Effector memory CD8-positive, alpha-beta T cell (primary cell): ENCODE measurements around the gene EXOC2.

ENCODE experiments used
- ATAC-seq: fragments of 150-1000 bp; cut with Tn5 transposase; replicated peaks from 2 replicates; pipeline ENCODE4 v1.10.0; 2021; ENCODE audit warnings: mild to moderate bottlenecking, moderate library complexity
- DNase-seq, 3 experiments: peaks; one replicate each; pipeline ENCODE4 v3.0.0; 2021
- H3K27ac Mint-ChIP-seq, 2 donors: one replicate each; pipeline ENCODE4 v1.8.0; 2022; ENCODE audit warnings: mild to moderate bottlenecking in 2 of 2, mixed read lengths in 2 of 2, moderate library complexity in 2 of 2
- H3K27me3 Mint-ChIP-seq, 2 donors: one replicate each; pipeline ENCODE4 v1.8.0; 2022; ENCODE audit warnings: mixed read lengths in 2 of 2
- H3K36me3 Mint-ChIP-seq: one replicate; pipeline ENCODE4 v1.8.0; 2022; ENCODE audit warnings: mild to moderate bottlenecking, moderate library complexity, mixed read lengths; ENCODE audit not compliant: insufficient read depth
- H3K4me1 Mint-ChIP-seq, 2 donors: one replicate each; pipeline ENCODE4 v1.8.0; 2022; ENCODE audit warnings: low read depth in 2 of 2, mixed read lengths in 2 of 2
- H3K4me3 Mint-ChIP-seq, 2 donors: one replicate each; pipeline ENCODE4 v1.8.0; 2022; ENCODE audit warnings: mild to moderate bottlenecking in 2 of 2, mixed read lengths in 2 of 2, moderate library complexity in 2 of 2
- H3K9me3 Mint-ChIP-seq, 2 donors: one replicate each; pipeline ENCODE4 v1.8.0; 2022; ENCODE audit warnings: mixed read lengths in 2 of 2

EXOC2 gene

DNA sequence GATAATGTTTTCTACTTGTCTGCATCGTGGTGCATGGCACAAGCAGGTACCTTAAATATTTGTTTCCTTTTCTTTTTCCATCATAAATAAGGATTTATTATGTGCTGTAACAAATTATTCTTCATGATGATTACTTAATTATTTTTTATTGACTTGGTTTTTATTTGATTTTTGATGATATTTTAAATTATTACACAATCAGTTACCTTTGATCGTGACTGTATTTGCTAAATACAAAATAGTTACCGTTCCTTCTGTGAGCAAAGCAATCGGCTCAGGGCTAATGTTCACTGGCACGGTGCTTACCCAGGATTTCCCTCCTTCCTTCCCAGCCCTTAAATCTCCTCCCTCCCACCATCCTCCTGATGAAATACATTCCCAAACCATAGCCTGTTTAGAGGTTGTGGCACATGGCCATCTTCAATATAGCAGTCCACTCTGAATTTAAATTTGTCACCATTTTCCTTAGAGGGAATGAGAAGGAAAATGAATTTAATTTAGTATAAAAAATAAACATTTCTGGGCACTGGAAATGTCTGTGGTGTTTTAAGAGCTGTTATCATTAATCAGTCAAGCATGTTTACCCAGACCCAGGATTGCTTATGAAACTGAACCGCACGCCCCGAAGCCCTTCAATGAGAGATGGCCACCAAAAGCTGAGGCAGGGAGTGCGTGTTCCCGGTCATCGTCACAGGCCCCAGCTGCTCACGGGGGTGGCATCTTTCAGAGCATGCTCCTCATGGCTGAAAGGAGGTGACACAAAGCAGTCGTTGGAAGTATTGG lies 23.0 kb upstream of the EXOC2 start:
- no peaks in the 10 kb centered on the region for H3K27me3 Mint-ChIP-seq
- H3K4me1 Mint-ChIP-seq, result peaks cover 7 to 10% of the 10 kb centered on the region in 2 donors
- no peak overlapping the region for H3K27ac Mint-ChIP-seq
- no peak for DNase-seq
- no peaks in the 10 kb centered on the region for H3K9me3 Mint-ChIP-seq
- no peak overlapping the region for H3K4me3 Mint-ChIP-seq
- H3K36me3 Mint-ChIP-seq, result peaks cover 3% of the 10 kb centered on the region
- ATAC-seq, result no peak

DNA sequence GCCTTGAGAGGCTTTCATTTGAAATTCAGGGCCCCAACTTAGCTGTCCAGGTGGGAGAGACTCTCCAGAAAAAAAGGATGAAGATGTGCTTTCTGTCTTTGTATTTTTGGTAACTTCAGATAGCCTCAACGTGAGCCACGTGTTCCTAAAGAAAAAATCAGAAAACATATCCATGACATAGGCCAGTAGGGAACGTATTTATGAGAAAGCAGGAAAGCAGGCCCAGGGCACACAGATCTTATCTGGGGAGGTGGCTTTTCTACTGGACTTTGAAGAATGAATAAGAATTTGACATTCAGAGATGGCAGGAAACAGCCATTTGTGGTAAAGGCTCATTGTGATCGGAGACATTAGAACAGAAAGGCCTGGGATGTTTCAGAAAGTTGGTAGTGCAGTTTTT lies 21.2 kb upstream of the EXOC2 start:
- Mint-ChIP-seq H3K27me3 (no peaks in the 10 kb centered on the region), H3K4me3 (no peak overlapping the region), H3K36me3 (peaks cover 4% of the 10 kb centered on the region), H3K4me1 (peaks cover 14 to 15% of the 10 kb centered on the region in 2 donors), H3K9me3 (no peaks in the 10 kb centered on the region), H3K27ac (no peak overlapping the region)
- DNase-seq (no peak), ATAC-seq (no peak)

DNA sequence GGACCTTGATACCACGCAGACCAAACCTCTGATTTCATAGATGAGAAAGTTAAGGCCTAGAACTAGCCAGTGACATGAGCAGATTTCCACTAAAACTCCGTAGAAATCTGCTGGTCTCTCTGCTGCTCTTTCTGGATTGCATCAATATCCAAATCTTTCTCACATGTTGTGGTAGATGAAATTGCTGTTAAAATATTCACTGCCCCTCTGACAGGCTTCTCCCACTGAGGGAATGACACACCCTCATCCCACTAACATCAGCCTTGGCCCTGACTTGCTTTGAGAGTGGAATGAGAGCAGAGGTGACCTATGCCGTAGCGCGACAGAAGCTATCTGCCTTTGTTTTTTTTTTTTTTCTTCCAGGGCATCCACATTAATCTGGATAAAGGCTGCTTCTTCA lies 20.4 kb upstream of the EXOC2 start:
- H3K27ac Mint-ChIP-seq, result peak overlapping the region in 1 of 2 donors; percentile 46
- H3K4me1 Mint-ChIP-seq, result peaks cover 14 to 15% of the 10 kb centered on the region in 2 donors
- ATAC-seq (no peak), DNase-seq (no peak)
- H3K27me3 Mint-ChIP-seq, result no peaks in the 10 kb centered on the region
- H3K36me3 Mint-ChIP-seq, result peaks cover 4% of the 10 kb centered on the region
- no peaks in the 10 kb centered on the region for H3K9me3 Mint-ChIP-seq
- no peak overlapping the region for H3K4me3 Mint-ChIP-seq

DNA sequence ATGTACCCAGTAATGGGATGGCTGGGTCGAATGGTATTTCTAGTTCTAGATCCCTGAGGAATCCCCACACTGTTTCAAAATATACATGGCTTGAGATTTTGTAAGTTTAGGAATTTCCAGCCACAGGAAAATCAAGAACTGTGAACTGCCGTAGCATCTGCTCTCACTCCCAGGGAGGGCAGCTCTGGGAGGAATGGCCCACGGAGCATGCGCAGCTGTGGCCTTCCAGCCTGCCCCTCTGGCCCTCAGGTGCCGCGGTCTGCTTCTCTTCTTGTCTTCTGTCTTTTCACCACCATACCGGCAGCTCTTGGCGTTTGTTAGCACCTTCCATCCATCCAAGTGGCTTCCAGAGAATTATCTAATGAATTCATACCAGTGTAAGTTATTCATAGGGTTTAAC lies 19.9 kb upstream of the EXOC2 start:
- peak overlapping the region in 1 of 2 donors; percentile 46 for H3K27ac Mint-ChIP-seq
- H3K27me3 Mint-ChIP-seq, result no peaks in the 10 kb centered on the region
- H3K4me1 Mint-ChIP-seq, result peaks cover 14 to 15% of the 10 kb centered on the region in 2 donors
- DNase-seq (no peak), ATAC-seq (no peak)
- no peaks in the 10 kb centered on the region for H3K9me3 Mint-ChIP-seq
- peaks cover 4% of the 10 kb centered on the region for H3K36me3 Mint-ChIP-seq
- H3K4me3 Mint-ChIP-seq, result no peak overlapping the region

DNA sequence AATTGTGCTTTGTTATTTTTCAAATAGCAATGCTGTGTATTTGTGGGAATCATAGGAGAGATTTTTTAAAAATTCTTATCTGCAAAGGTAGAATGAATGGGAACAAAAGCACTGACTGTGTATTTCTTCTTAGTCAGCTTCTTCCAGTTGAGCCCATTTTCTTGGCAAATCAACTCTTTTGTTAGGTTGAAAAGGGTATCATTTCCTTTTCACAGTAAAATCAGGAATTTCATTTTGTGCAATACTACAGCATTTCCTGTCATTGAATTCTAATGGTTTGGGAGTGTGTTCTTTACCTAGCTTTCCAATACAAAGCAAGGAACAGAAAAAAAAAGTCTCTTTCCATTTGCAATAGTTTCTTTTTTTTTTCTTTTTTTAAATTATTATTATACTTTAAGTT lies 19.0 kb upstream of the EXOC2 start:
- Mint-ChIP-seq H3K4me1 (peaks cover 14 to 15% of the 10 kb centered on the region in 2 donors), H3K36me3 (peaks cover 4% of the 10 kb centered on the region), H3K4me3 (peak overlapping the region; percentile 96 to 100), H3K27me3 (peaks cover 6 to 8% of the 10 kb centered on the region in 2 donors), H3K9me3 (no peaks in the 10 kb centered on the region), H3K27ac (peak overlapping the region; percentile 97)
- no peak for ATAC-seq
- no peak for DNase-seq

DNA sequence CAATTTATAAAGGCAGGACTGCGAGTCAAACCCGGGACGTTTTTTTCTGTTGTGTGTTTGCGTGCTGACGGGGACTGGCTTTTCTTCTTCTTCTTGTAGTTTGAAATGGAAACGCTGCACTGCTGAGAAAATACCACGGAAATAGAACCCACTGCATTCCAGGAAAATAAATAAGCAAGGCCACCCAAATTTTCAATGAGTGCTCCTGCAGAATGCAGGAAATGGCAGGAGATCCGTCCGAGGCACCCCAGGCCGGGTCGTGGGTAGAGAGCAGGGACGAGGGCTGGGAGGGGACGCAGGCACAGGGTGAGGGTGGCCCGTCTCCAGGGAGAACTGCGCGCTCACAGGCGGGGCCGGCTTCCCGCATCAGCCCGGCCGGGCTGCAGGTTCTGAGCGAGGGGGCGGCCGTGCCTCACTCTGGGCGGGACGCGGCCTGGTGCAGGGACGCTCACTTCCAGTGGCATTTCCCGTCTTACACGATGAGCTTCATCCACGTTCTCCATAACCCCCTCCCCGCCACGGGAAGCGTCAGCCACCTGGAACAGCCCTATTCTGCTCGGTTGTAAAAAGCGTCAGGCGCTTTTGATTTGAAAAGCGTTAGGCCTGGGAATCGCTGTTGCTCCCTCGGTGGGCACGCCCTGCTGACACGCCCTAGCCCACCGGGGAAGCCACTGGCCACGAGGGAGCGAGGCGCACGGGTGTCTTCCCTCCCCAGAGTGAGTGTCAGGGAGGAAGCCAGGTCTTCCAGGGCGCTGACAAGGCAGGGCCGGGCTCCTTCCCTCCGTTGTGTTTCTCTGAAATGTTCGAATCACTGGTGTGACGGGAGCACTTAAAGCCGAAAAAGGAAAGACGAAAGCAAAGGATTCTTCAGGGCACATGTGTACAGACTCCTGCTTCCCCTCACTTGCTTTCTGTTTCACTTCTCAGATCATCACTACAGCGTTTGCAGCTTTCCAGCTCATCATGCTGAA lies 17.9 kb upstream of the EXOC2 start:
- Mint-ChIP-seq H3K27ac (peak overlapping the region; percentile 97), H3K4me3 (peak overlapping the region; percentile 96 to 100), H3K36me3 (peaks cover 4% of the 10 kb centered on the region), H3K4me1 (peaks cover 14 to 15% of the 10 kb centered on the region in 2 donors), H3K9me3 (no peaks in the 10 kb centered on the region), H3K27me3 (peaks cover 11 to 12% of the 10 kb centered on the region in 2 donors)
- DNase-seq (peak; percentile 26 to 44 (median 28)), ATAC-seq (peak; percentile 86)

DNA sequence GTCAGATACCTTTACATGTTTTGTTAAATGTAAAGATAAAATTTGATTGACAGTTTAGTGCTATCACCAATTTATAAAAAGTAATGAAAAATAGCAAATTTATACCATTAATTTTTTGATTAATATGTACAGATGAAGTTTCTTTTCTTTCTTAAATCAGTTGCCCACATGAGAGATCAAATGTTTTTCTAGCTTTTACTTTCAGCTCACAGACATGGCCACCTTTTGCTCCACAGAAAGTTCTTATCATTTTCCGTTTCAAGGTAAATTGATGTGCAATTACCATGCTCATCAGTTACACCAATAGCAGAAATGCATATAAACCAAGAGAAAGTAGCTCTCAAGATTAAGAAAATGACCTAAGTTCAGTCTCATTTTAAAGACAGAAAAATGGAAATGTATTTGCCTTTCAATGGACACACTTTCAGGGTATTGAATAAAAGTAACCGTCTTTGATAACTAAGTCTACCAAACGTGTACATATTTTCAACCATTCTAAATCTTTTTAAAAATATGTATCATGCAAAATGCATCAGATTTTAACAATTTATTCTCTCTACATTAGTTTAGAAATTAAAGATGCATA lies 16.6 kb upstream of the EXOC2 start:
- H3K9me3 Mint-ChIP-seq, result no peaks in the 10 kb centered on the region
- peak overlapping the region; percentile 96 to 100 for H3K4me3 Mint-ChIP-seq
- ATAC-seq (no peak), DNase-seq (no peak)
- peak overlapping the region; percentile 97 for H3K27ac Mint-ChIP-seq
- H3K36me3 Mint-ChIP-seq, result peaks cover 4% of the 10 kb centered on the region
- peaks cover 11 to 12% of the 10 kb centered on the region in 2 donors for H3K27me3 Mint-ChIP-seq
- H3K4me1 Mint-ChIP-seq, result peaks cover 14 to 15% of the 10 kb centered on the region in 2 donors

DNA sequence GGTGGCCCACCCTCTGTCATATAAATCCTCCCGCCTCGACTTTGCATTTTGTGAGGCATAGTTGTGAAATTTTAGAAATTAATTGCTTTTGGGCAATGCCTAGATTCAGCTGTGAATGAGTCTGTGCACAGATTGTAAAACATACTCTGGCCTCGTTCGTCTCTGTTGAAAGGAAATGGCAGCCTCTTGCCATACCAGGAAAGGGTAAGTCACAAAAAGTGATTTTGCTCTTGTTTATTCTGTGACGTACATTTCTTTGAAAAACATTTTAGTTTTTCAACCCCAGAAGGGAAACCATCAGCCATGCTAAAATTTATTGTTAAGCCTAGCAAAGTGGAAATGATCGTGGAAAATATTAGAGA lies 15.3 kb upstream of the EXOC2 start:
- H3K36me3 Mint-ChIP-seq, result peaks cover 4% of the 10 kb centered on the region
- DNase-seq (no peak), ATAC-seq (no peak)
- no peak overlapping the region for H3K4me3 Mint-ChIP-seq
- H3K9me3 Mint-ChIP-seq, result no peaks in the 10 kb centered on the region
- peaks cover 11 to 12% of the 10 kb centered on the region in 2 donors for H3K27me3 Mint-ChIP-seq
- no peak overlapping the region for H3K27ac Mint-ChIP-seq
- peaks cover 14 to 15% of the 10 kb centered on the region in 2 donors for H3K4me1 Mint-ChIP-seq

DNA sequence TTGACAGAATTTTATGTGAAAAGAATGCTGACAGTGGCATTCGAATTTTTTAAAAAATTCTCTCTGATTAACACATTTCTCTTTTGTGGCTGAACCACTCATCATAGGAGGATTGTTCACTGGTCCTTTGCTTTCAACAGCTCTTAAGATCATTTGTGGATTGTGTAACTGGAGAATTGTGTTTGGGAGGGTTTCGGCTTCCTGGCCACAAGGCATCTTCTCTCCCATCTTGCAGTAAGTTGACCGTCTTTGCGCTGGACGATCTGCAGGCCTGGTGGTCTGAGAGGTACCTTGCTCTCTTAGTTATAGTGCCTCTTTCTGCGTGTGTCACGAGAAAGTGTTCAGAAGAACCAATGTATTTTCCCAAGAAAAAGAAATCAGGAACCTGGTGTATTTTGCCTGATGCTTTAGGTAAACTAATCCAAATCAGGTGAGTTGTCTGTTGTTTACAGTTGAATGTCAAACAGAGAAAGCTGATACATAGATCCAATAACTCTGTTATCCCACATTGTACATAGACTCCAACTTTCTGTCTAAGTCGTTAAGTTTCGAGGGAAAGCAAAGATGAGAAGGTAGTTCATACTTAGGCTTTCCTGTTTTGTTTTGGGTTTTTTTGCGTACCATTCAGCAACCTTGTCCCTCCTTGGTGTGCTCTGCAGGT lies 14.8 kb upstream of the EXOC2 start:
- Mint-ChIP-seq H3K4me3 (no peak overlapping the region), H3K36me3 (peaks cover 4% of the 10 kb centered on the region), H3K27me3 (peaks cover 11 to 12% of the 10 kb centered on the region in 2 donors), H3K9me3 (no peaks in the 10 kb centered on the region), H3K27ac (no peak overlapping the region), H3K4me1 (peaks cover 14 to 15% of the 10 kb centered on the region in 2 donors)
- no peak for DNase-seq
- ATAC-seq, result no peak

DNA sequence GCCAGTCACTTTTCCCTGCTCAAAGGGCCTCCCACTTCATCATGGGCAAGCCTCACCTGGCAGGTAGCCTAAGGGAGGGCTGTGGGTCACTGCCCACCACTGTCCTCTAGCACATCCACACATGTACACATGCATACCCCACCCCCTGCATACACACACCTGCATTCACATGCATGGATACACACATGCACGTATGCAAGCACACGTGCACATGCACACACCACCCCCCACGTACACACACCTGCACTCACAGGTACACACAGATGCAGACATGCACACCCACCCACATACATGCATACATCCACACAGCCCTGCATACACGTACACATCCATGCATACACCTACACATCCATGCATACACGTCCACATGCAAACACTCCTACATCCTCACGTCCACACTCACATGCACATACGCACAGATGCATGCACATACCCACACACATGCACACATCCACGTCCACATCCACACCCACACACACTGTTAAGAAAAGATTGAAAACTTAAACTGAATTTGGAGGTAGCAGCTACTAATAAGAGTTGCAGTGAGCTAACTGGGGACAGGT lies 14.0 kb upstream of the EXOC2 start:
- DNase-seq (no peak), ATAC-seq (no peak)
- Mint-ChIP-seq H3K36me3 (peaks cover 4% of the 10 kb centered on the region), H3K27me3 (peaks cover 11 to 16% of the 10 kb centered on the region in 2 donors), H3K4me3 (no peak overlapping the region), H3K27ac (no peak overlapping the region), H3K9me3 (no peaks in the 10 kb centered on the region), H3K4me1 (peaks cover 14 to 15% of the 10 kb centered on the region in 2 donors)

DNA sequence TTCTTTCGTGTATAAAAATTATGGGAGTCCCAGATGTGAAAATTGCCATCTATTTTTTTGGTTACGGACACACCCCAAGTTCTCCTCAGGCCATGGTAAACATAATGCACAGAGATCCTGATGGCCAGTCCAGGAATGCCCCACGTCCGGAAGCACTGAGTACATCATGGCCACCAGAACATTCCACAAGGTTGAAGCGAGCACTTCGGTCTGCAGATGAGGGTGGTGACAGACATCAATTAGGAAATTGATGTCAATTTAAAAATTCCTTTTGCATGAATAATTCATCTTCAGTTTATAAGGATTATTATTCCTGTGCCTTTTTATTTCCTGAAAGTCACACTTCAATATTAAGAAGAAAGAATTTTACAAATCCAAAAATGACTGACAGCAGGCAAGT lies 13.2 kb upstream of the EXOC2 start:
- H3K27me3 Mint-ChIP-seq, result peaks cover 11 to 22% of the 10 kb centered on the region in 2 donors
- ATAC-seq (no peak), DNase-seq (no peak)
- peaks cover 3% of the 10 kb centered on the region for H3K36me3 Mint-ChIP-seq
- peaks cover 6 to 10% of the 10 kb centered on the region in 2 donors for H3K4me1 Mint-ChIP-seq
- no peak overlapping the region for H3K4me3 Mint-ChIP-seq
- H3K27ac Mint-ChIP-seq, result no peak overlapping the region
- H3K9me3 Mint-ChIP-seq, result no peaks in the 10 kb centered on the region

DNA sequence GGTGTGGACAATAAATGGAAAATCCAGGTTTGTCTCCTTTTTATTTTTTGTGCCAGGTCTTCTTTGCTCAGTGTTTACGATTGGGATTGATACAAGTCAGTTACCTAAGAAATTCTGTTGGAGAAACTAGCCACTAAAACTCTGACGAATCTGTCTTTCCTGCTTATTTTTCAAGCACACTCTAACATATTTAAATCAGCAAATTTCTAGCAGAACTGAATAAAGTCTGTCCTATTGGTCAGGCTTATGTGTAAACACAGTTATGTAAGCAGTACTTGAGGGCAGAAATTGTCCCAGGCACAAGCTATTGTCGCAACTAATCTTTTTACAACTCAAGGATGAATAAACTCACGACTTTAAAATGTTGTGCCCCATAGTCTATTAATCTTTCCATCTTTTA lies 12.1 kb upstream of the EXOC2 start:
- H3K4me3 Mint-ChIP-seq, result no peak overlapping the region
- no peaks in the 10 kb centered on the region for H3K9me3 Mint-ChIP-seq
- ATAC-seq (no peak), DNase-seq (no peak)
- H3K27ac Mint-ChIP-seq, result no peak overlapping the region
- peaks cover 0 to 2% of the 10 kb centered on the region in 2 donors for H3K4me1 Mint-ChIP-seq
- H3K27me3 Mint-ChIP-seq, result peaks cover 11 to 22% of the 10 kb centered on the region in 2 donors
- no peaks in the 10 kb centered on the region for H3K36me3 Mint-ChIP-seq

DNA sequence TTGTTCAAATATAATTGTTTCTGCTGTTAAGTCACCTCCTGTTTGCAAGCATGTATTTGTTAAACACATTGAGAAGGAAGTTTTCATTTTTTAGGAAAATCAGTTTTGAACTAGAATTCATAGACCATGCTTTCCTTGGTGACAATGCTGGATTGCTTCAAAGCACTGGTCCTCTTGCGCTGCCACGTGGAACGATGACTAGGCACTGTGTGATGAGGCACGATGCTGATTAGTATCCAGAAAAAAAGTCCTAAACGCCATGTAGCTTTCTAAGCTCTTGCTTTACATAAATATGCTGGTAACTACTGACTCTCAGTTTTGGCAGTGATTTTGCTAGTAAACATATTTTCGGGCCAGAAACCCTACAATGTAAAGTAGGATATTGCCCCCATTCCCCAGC lies 11.1 kb upstream of the EXOC2 start:
- ATAC-seq (no peak), DNase-seq (no peak)
- Mint-ChIP-seq H3K27me3 (peaks cover 11 to 22% of the 10 kb centered on the region in 2 donors), H3K36me3 (no peaks in the 10 kb centered on the region), H3K4me1 (no peaks in the 10 kb centered on the region), H3K4me3 (no peak overlapping the region), H3K9me3 (no peaks in the 10 kb centered on the region), H3K27ac (no peak overlapping the region)
